ENCODE results near the gene ZNF253. TPM values are rescaled to one million over a fixed set of nuclear protein-coding genes. Genes with fewer than 3 reads are reported as not detected.
"Not testable (repeated sequence)": the region's sequence is repeated elsewhere in the genome, so short reads cannot be mapped to it uniquely, and the experiment has no call there.

Gene ZNF253
- total RNA-seq, 4 donors from 2014 or later, result 5.0 to 16.7 (median 8.8) TPM

DNA sequence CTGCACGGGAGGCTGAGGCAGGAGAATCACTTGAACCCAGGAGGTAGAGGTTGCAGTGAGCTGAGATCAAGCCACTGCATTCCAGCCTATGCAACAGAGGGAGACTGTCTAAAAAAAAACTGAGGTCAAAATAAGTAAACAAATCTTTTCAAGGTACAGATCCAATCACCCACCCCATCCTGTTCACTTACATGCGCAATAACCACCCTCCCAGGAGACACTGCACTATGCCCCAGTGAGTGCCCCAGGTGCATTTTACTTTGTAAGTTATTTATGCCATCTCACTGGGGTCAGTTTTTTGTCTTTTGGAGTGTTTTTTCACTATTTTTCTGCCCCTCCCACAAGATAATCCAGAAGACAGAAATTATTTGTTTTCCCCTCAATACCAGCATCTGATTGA, 6.9 kb upstream of the ZNF253 start:
- Histone ChIP-seq H3K4me1 (no peaks in the 10 kb centered on the region), H3K9me3 (no peaks in the 10 kb centered on the region), H3K27ac (no peak overlapping the region), H3K36me3 (no peaks in the 10 kb centered on the region), H3K4me3 (no peak overlapping the region), H3K27me3 (peaks cover 5% of the 10 kb centered on the region)
- TF ChIP-seq POLR2AphosphoS5 (IDR thresholded peaks at IDR 0.05) (no peak), EP300 (IDR thresholded peaks at IDR 0.05) (no peak), POLR2A (IDR thresholded peaks at IDR 0.05) (no peak)
- TF ChIP-seq, protein P1, sequence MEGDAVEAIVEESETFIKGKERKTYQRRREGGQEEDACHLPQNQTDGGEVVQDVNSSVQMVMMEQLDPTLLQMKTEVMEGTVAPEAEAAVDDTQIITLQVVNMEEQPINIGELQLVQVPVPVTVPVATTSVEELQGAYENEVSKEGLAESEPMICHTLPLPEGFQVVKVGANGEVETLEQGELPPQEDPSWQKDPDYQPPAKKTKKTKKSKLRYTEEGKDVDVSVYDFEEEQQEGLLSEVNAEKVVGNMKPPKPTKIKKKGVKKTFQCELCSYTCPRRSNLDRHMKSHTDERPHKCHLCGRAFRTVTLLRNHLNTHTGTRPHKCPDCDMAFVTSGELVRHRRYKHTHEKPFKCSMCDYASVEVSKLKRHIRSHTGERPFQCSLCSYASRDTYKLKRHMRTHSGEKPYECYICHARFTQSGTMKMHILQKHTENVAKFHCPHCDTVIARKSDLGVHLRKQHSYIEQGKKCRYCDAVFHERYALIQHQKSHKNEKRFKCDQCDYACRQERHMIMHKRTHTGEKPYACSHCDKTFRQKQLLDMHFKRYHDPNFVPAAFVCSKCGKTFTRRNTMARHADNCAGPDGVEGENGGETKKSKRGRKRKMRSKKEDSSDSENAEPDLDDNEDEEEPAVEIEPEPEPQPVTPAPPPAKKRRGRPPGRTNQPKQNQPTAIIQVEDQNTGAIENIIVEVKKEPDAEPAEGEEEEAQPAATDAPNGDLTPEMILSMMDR (IDR thresholded peaks at IDR 0.05), result no peak
- WGBS, result 91% methylated on average over 2 of the region's 2 CpGs
- DNase-seq (ENCODE audit: low spot score in 2 of 2), result no peak

DNA sequence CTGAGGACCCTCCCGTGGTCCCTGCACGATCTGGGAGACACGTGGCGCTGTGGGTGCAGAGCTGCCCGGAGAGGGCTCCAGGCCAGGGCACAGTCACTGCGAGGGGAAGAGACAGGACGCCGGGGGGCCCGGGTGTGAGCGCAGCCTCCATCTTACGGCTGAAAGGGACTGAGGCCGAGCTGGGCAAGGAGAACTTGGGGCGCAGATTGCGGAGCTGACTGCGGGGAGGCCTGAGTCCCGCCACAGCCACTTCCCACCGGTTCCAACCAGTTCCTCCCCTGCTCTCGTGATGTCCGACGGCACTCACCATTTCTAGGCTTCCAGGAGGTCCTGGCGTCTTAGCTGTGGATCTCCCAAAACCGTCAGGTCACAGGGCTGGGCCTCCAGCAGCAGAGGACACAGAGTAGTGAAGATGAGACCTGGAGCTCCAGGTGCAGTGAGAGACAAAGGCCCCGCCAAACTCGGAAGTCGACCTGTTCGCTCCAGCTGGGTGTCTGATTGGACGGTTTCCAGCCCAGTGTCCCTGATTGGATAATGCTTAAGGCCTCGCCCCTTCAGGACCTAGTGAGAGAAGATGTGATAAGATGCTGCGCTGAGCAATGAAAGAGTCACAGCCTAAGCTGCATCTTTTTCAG, 4.8 kb upstream of the ZNF253 start:
- Histone ChIP-seq H3K36me3 (no peaks in the 10 kb centered on the region), H3K9me3 (no peaks in the 10 kb centered on the region), H3K27me3 (peaks cover 5% of the 10 kb centered on the region), H3K4me1 (no peaks in the 10 kb centered on the region), H3K27ac (no peak overlapping the region), H3K4me3 (no peak overlapping the region)
- TF ChIP-seq POLR2AphosphoS5 (IDR thresholded peaks at IDR 0.05) (no peak), EP300 (IDR thresholded peaks at IDR 0.05) (no peak), POLR2A (IDR thresholded peaks at IDR 0.05) (no peak)
- TF ChIP-seq, protein P1 (IDR thresholded peaks at IDR 0.05), result no peak
- DNase-seq (ENCODE audit: low spot score in 2 of 2), result no peak
- 15% methylated on average over 9 of the region's 29 CpGs for WGBS

GRCh38 chr19:19866611-19867248, 1.0 kb downstream of the ZNF253 start:
- no peak for DNase-seq (ENCODE audit: low spot score in 2 of 2)
- peak overlapping the region; percentile 64 for H3K4me3 ChIP-seq
- peaks cover 27% of the 10 kb centered on the region for H3K4me1 ChIP-seq
- no peaks in the 10 kb centered on the region for H3K27me3 ChIP-seq
- WGBS, result 3% methylated on average over 23 of the region's 23 CpGs
- no peaks in the 10 kb centered on the region for H3K9me3 ChIP-seq
- H3K27ac ChIP-seq, result peak overlapping the region; percentile 91
- H3K36me3 ChIP-seq, result peaks cover 4% of the 10 kb centered on the region
- no peak for TF ChIP-seq POLR2AphosphoS5 (IDR thresholded peaks at IDR 0.05)
- no peak for TF ChIP-seq EP300 (IDR thresholded peaks at IDR 0.05)
- TF ChIP-seq, protein P1 (IDR thresholded peaks at IDR 0.05), result no peak

DNA sequence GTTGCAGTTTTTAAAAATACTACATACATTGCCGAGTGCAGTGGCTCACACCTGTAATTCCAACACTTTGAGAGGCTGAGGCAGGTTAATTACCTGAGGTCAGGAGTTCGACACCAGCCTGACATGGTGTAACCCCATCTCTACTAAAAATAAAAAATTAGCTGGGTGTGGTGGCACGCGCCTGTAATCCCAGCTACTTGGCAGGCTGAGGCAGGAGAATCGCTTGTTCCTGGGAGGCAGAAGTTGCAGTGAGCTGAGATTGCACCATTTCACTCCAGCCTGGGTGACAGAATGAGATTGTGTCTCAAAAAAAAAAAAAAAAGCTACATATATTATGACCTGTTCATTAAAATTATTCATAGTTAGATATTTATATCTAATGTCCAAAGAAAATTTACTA, 4.4 kb downstream of the ZNF253 start:
- Histone ChIP-seq H3K4me1 (peaks cover 27% of the 10 kb centered on the region), H3K36me3 (peaks cover 13% of the 10 kb centered on the region)
- WGBS, result 60% methylated on average over 5 of the region's 5 CpGs
- not testable (repeated sequence) for H3K27me3 ChIP-seq; H3K4me3 ChIP-seq; H3K27ac ChIP-seq; H3K9me3 ChIP-seq; DNase-seq (ENCODE audit: low spot score in 2 of 2)

DNA sequence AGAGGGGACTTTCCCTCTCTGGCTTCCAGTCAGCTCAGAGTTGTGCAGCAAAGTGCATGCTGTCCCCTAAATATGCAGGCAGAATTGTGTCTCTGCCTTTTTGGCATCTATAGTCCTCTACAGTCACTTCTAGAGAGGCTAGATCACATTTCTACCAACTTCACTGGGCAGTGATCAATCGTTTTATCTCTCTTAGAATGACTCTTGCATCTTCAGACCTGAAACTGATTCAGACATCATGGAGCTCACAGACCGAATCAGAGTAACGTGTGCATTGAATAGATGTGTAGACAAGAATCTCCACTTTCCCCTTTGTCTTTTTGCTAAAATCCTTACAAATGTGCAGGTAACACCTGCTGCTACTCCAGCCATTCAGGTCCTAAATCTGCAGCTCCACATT, 6.2 kb downstream of the ZNF253 start:
- no peaks in the 10 kb centered on the region for H3K27me3 ChIP-seq
- peaks cover 13% of the 10 kb centered on the region for H3K36me3 ChIP-seq
- no peak overlapping the region for H3K4me3 ChIP-seq
- no peak overlapping the region for H3K27ac ChIP-seq
- H3K9me3 ChIP-seq, result no peaks in the 10 kb centered on the region
- peaks cover 21% of the 10 kb centered on the region for H3K4me1 ChIP-seq
- 90% methylated on average over 3 of the region's 3 CpGs for WGBS
- no peak for DNase-seq (ENCODE audit: low spot score in 2 of 2)
- TF ChIP-seq POLR2AphosphoS5 (IDR thresholded peaks at IDR 0.05) (no peak), EP300 (IDR thresholded peaks at IDR 0.05) (no peak), POLR2A (IDR thresholded peaks at IDR 0.05) (no peak)
- TF ChIP-seq, protein P1 (IDR thresholded peaks at IDR 0.05), result no peak

All from suprapubic skin (tissue), 4 donors.